Uterus (tissue), 4 donors: ENCODE measurements around the gene CEP83. TPM values are rescaled to one million over a fixed set of nuclear protein-coding genes. Genes with fewer than 3 reads are reported as not detected.

Experiments
- DNase-seq, 2 donors: peaks; one replicate each; pipeline ENCODE4 v3.0.0-alpha.2; 2019 to 2020
- H3K27ac ChIP-seq, 2 donors: fragments of 200-600 bp; sonication (generic); 1 replicate in 1 of 2; 2 replicates in 1 of 2; pipeline ENCODE4 v1.5.1; 2016 to 2018
- H3K27me3 ChIP-seq, 2 donors: fragments of 200-600 bp; sonication (generic); one replicate each; pipeline ENCODE4 v1.5.1; 2018 to 2019; ENCODE audit warnings: control low read depth in 1 of 2
- H3K36me3 ChIP-seq, 2 donors: fragments of 200-600 bp; sonication (generic); one replicate each; pipeline ENCODE4 v1.5.1; 2019; ENCODE audit warnings: control low read depth in 1 of 2
- H3K4me1 ChIP-seq, 2 donors: fragments of 200-600 bp; sonication (generic); one replicate each; pipeline ENCODE4 v1.5.1; 2018 to 2019; ENCODE audit warnings: control low read depth in 1 of 2
- H3K4me3 ChIP-seq, 2 donors: fragments of 200-600 bp; sonication (generic); 1 replicate in 1 of 2; 2 replicates in 1 of 2; pipeline ENCODE4 v1.5.1; 2018 to 2019; ENCODE audit warnings: mild to moderate bottlenecking in 1 of 2
- H3K9me3 ChIP-seq, 2 donors: fragments of 200-600 bp; sonication (generic); one replicate each; pipeline ENCODE4 v1.5.1; 2019; ENCODE audit warnings: control low read depth in 1 of 2
- CTCF ChIP-seq, 4 experiments: fragments of 200-600 bp in 2 of 4; fragments of 450-650 bp in 2 of 4; sonication (generic) in 2 of 4; IDR thresholded peaks; one replicate each; pipeline ENCODE4 v1.5.1; 2016 to 2019; ENCODE audit warnings: antibody characterized with exemption in 4 of 4, mild to moderate bottlenecking in 2 of 4, moderate library complexity in 1 of 4
- POLR2A ChIP-seq, 2 donors: fragments of 450-650 bp; IDR thresholded peaks; one replicate each; pipeline ENCODE4 v1.6.1; 2016; ENCODE audit warnings: antibody characterized with exemption in 2 of 2, mild to moderate bottlenecking in 1 of 2, moderate library complexity in 1 of 2
- intact Hi-C: fragments of 100-400 bp; cut with DNase I; formaldehyde crosslinking; loops from one replicate; pipeline ENCODE4 v1.15.1; 2023; ENCODE audit warnings: low total_unique reads
- total RNA-seq, 4 donors: library from RNA; depleted of rRNA in 3 of 4; stranded (reverse); fragments of >200 nt in 3 of 4; gene quantifications; one replicate each; pipeline versions ENCODE4 v1.1.0 to v1.2.4, GENCODE V29; 2014 to 2023
- donor health status: DM: yes; HTN: yes; CAD: no.

Gene CEP83
- total RNA-seq, 4 donors from 2014 or later = 14.7 to 40.7 (median 33.2) TPM

GRCh38 chr12:94261786-94262185, 197.9 kb downstream of the CEP83 start:
- Histone ChIP-seq H3K9me3 (no peaks in the 10 kb centered on the region), H3K36me3 (no peaks in the 10 kb centered on the region), H3K4me3 (peak overlapping the region; percentile 52 to 61), H3K27ac (peak overlapping the region; percentile 91 to 98), H3K4me1 (no peaks in the 10 kb centered on the region), H3K27me3 (no peaks in the 10 kb centered on the region)
- TF ChIP-seq POLR2A (IDR thresholded peaks at IDR 0.05) (no peak), CTCF (IDR thresholded peaks at IDR 0.05) (no peak)
- intact Hi-C loops = no loop called here
- no peak for DNase-seq

- Histone ChIP-seq H3K4me1 (no peaks in the 10 kb centered on the region), H3K9me3 (no peaks in the 10 kb centered on the region), H3K4me3 (no peak overlapping the region), H3K27me3 (no peaks in the 10 kb centered on the region), H3K27ac (peak overlapping the region; percentile 91 to 98), H3K36me3 (no peaks in the 10 kb centered on the region)
- intact Hi-C loops = no loop called here
- TF ChIP-seq POLR2A (IDR thresholded peaks at IDR 0.05) (no peak), CTCF (IDR thresholded peaks at IDR 0.05) (no peak)
- DNase-seq = no peak
These were observed 198.5 kb downstream of the CEP83 start for GRCh38 chr12:94261119-94261518.

DNA sequence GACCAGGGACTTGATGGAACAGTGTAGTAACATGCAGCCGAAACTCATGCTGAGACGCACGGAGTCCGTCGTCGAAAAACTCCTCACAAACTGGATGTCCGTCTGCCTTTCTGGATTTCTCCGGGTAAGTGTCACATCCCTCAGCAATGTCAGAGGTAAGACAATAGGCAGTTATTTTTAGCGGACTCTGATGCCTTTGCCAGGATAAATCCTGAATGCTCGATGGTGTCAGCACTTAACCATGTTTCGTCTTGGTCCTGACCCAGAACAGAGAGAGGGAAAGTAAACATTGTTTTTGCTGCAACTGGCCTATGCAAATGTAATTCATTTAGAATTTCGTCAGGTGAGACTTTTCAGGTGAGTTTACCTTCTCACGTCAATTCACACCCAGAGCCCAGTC, 198.9 kb downstream of the CEP83 start:
- Histone ChIP-seq H3K27me3 (no peaks in the 10 kb centered on the region), H3K27ac (peak overlapping the region; percentile 91 to 98), H3K4me3 (no peak overlapping the region), H3K9me3 (no peaks in the 10 kb centered on the region), H3K4me1 (no peaks in the 10 kb centered on the region), H3K36me3 (no peaks in the 10 kb centered on the region)
- no peak for DNase-seq
- intact Hi-C loops = no loop called here
- TF ChIP-seq POLR2A (IDR thresholded peaks at IDR 0.05) (no peak), CTCF (IDR thresholded peaks at IDR 0.05) (no peak)

DNA sequence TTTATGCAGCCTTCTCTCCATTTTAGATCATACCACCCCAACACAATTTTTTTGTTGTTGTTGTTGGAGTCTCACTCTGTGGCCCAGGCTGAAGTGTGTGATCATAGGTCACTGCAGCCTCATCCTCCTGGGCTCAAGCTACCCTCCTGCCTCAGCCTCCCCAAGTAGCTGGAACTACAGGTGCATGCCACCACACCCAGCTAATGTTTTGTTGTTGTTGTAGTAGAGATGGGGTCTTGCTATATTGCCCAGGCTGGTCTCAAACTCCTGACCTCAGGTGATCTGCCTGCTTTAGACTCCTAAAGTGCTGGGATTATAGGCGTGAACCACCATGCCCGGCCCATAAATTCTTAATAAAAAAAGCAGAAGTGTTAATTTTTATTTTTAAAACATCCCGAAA, 199.7 kb downstream of the CEP83 start:
- no peaks in the 10 kb centered on the region for H3K27me3 ChIP-seq
- DNase-seq = no peak
- H3K4me1 ChIP-seq = no peaks in the 10 kb centered on the region
- no peaks in the 10 kb centered on the region for H3K9me3 ChIP-seq
- H3K27ac ChIP-seq = no peak overlapping the region
- no peaks in the 10 kb centered on the region for H3K36me3 ChIP-seq
- intact Hi-C loops = no loop called here
- H3K4me3 ChIP-seq = no peak overlapping the region
- TF ChIP-seq CTCF (IDR thresholded peaks at IDR 0.05) = no peak
- no peak for TF ChIP-seq POLR2A (IDR thresholded peaks at IDR 0.05)

DNA sequence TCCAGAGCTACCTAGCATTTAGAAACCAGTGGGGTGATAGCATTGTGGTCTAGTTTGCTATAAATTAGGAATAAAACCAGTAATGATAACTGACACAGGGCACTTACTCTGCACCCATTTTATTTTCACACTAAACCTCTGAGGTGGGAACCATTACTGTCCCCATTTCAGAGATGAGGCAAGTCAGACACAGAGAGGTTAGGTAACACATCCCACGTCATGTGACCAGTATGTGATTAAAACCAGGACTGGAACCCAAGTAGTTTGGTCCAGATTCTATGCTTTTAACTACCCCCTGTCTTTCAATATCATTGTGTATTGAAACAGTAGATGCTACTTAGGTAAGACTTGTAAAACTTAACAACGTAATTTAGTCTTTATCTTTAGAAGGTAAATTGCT, 201.1 kb downstream of the CEP83 start:
- Histone ChIP-seq H3K27me3 (no peaks in the 10 kb centered on the region), H3K36me3 (no peaks in the 10 kb centered on the region), H3K27ac (no peak overlapping the region), H3K9me3 (no peaks in the 10 kb centered on the region), H3K4me3 (no peak overlapping the region), H3K4me1 (no peaks in the 10 kb centered on the region)
- no peak for DNase-seq
- intact Hi-C loops = no loop called here
- TF ChIP-seq CTCF (IDR thresholded peaks at IDR 0.05) = no peak
- TF ChIP-seq POLR2A (IDR thresholded peaks at IDR 0.05) = no peak

Other genes starting within 250 kb of the CEP83 start
- gene TMCC3, start 190.7 kb upstream of the CEP83 start, total RNA-seq = 10 to 100 TPM; 12.4 to 47.3 (median 32.7) TPM